ENCODE results near the gene IGLL5.
"Not testable (repeated sequence)": the region's sequence is repeated elsewhere in the genome, so short reads cannot be mapped to it uniquely, and the experiment has no call there.

DNA sequence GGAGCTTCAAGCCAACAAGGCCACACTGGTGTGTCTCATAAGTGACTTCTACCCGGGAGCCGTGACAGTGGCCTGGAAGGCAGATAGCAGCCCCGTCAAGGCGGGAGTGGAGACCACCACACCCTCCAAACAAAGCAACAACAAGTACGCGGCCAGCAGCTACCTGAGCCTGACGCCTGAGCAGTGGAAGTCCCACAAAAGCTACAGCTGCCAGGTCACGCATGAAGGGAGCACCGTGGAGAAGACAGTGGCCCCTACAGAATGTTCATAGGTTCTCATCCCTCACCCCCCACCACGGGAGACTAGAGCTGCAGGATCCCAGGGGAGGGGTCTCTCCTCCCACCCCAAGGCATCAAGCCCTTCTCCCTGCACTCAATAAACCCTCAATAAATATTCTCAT, 18.8 kb downstream of the IGLL5 start:
- TF ChIP-seq, protein P1, sequence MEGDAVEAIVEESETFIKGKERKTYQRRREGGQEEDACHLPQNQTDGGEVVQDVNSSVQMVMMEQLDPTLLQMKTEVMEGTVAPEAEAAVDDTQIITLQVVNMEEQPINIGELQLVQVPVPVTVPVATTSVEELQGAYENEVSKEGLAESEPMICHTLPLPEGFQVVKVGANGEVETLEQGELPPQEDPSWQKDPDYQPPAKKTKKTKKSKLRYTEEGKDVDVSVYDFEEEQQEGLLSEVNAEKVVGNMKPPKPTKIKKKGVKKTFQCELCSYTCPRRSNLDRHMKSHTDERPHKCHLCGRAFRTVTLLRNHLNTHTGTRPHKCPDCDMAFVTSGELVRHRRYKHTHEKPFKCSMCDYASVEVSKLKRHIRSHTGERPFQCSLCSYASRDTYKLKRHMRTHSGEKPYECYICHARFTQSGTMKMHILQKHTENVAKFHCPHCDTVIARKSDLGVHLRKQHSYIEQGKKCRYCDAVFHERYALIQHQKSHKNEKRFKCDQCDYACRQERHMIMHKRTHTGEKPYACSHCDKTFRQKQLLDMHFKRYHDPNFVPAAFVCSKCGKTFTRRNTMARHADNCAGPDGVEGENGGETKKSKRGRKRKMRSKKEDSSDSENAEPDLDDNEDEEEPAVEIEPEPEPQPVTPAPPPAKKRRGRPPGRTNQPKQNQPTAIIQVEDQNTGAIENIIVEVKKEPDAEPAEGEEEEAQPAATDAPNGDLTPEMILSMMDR (IDR thresholded peaks at IDR 0.05; ENCODE audit: extremely low read depth in 1 of 2, insufficient read depth in 1 of 2, low read depth in 1 of 2, low read length in 2 of 2) = not testable (repeated sequence)
- not testable (repeated sequence) for TF ChIP-seq POLR2AphosphoS5 (IDR thresholded peaks at IDR 0.05; ENCODE audit: insufficient read depth, low read depth, low read length); POLR2A (IDR thresholded peaks at IDR 0.05; ENCODE audit: low read depth, low read length); EZH2 (IDR thresholded peaks at IDR 0.05; ENCODE audit: borderline replicate concordance, low read depth, low read length, severe bottlenecking); FOS (IDR thresholded peaks at IDR 0.05; ENCODE audit: borderline replicate concordance, insufficient read depth, low read length); MYC (IDR thresholded peaks at IDR 0.05; ENCODE audit: low read depth, low read length)
- TF ChIP-seq, protein P2, sequence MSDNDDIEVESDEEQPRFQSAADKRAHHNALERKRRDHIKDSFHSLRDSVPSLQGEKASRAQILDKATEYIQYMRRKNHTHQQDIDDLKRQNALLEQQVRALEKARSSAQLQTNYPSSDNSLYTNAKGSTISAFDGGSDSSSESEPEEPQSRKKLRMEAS (IDR thresholded peaks at IDR 0.05; ENCODE audit: insufficient read depth, insufficient read length) = not testable (repeated sequence)

All from endothelial cell of umbilical vein (primary cell).